K562 (cell line): ENCODE results near the gene IKZF3. TPM values are rescaled to one million over a fixed set of nuclear protein-coding genes. Genes with fewer than 3 reads are reported as not detected.

ENCODE experiments used
- ATAC-seq: fragments of 200-7000 bp; cut with Tn5 transposase; 3 replicates; pipeline ENCODE4 v1.9.1; 2020; ENCODE audit warnings: moderate library complexity
- BruUV-seq: library from RNA; stranded (reverse); fragments of 400-500 nt; replicated peaks from 2 replicates; lab custom pipeline; 2021; lab: Mats Ljungman, UMichigan
- CTCF ChIA-PET: fragments of 300-600 bp; formaldehyde crosslinking; extraction: SDS; loops from one replicate; lab custom pipeline; 2021; ENCODE audit warnings: low intra/inter-chr PET ratio; lab: Yijun Ruan, JAX
- POLR2A ChIA-PET: fragments of 300-600, 350-650 bp; sonication (Branson Sonifier 250); formaldehyde crosslinking; extraction: SDS; loops from one replicate; lab custom pipeline; 2021; ENCODE audit warnings: antibody characterized with exemption, inconsistent platforms; lab: Yijun Ruan, JAX
- DNase-seq, 4 experiments: peaks; one replicate each; pipeline versions ENCODE4 v3.0.0 to v3.0.0-alpha.2; 2011 to 2018; ENCODE audit warnings: low spot score in 3 of 4, mixed read lengths in 3 of 4; ENCODE audit errors: extremely low read depth in 1 of 4
- FAIRE-seq: peaks from 2 replicates; lab custom pipeline; 2011; peaks lifted over from hg19 to GRCh38; lab: Jason Lieb, UNC
- H2AFZ ChIP-seq: 2 replicates; pipeline ENCODE4 v1.6.0; 2011; ENCODE audit warnings: low read depth, low read length, control low read depth, inconsistent platforms
- H3K27ac ChIP-seq: fragments of 200-600 bp; 3 replicates; pipeline ENCODE4 v1.8.0; 2011; ENCODE audit warnings: low read depth, mild to moderate bottlenecking, control low read depth, inconsistent platforms, low read length, moderate library complexity, mixed read lengths; ENCODE audit errors: extremely low read depth
- H3K27me3 ChIP-seq, 2 experiments: fragments of 300-600 bp in 1 of 2; 2 replicates in 1 of 2; 3 replicates in 1 of 2; pipeline versions ENCODE4 v1.6.0 to v1.8.0; 2011; ENCODE audit warnings: inconsistent platforms in 2 of 2, low read length in 2 of 2, mild to moderate bottlenecking in 1 of 2, mixed read lengths in 1 of 2, moderate library complexity in 1 of 2; ENCODE audit not compliant: control insufficient read depth in 2 of 2, insufficient read depth in 2 of 2
- H3K36me3 ChIP-seq: fragments of 300-600 bp; 3 replicates; pipeline ENCODE4 v1.8.0; 2011; ENCODE audit warnings: mild to moderate bottlenecking, low read length, inconsistent platforms; ENCODE audit not compliant: control insufficient read depth, insufficient read depth
- H3K4me1 ChIP-seq, 2 experiments: fragments of 200-600 bp in 1 of 2; replicated peaks in 1 of 2; 2 replicates in 1 of 2; 3 replicates in 1 of 2; pipeline versions ENCODE4 v1.5.1 to v1.8.0; 2011; ENCODE audit warnings: inconsistent platforms in 2 of 2, low read length in 2 of 2, mild to moderate bottlenecking in 1 of 2, mixed read lengths in 1 of 2, moderate library complexity in 1 of 2; ENCODE audit not compliant: control insufficient read depth in 2 of 2, insufficient read depth in 2 of 2
- H3K4me2 ChIP-seq: 2 replicates; pipeline ENCODE4 v1.6.1; 2011; ENCODE audit warnings: low read length, control low read depth, inconsistent platforms, mixed read lengths; ENCODE audit not compliant: insufficient read depth
- H3K4me3 ChIP-seq: fragments of 200-600 bp; sonication (generic), shearing (Covaris generic); 2 replicates; pipeline ENCODE4 v1.5.1; 2016; ENCODE audit warnings: control low read depth, inconsistent platforms
- H3K79me2 ChIP-seq: fragments of 200-600 bp; 3 replicates; pipeline ENCODE4 v1.8.0; 2011; ENCODE audit warnings: low read length, inconsistent platforms; ENCODE audit not compliant: control insufficient read depth, insufficient read depth
- H3K9ac ChIP-seq, 2 experiments: 2 replicates each; pipeline versions ENCODE4 v1.6.0 to v1.6.1; 2011; ENCODE audit warnings: low read depth in 2 of 2, low read length in 2 of 2, control low read depth in 1 of 2, inconsistent platforms in 1 of 2, mild to moderate bottlenecking in 1 of 2, mixed read lengths in 1 of 2; ENCODE audit not compliant: insufficient read depth in 1 of 2
- H3K9me1 ChIP-seq: one replicate; pipeline ENCODE4 v1.6.0; 2011; ENCODE audit warnings: inconsistent platforms, mild to moderate bottlenecking, low read length, moderate library complexity; ENCODE audit not compliant: control insufficient read depth, insufficient read depth
- H3K9me3 ChIP-seq: replicated peaks from 2 replicates; pipeline ENCODE4 v1.5.1; 2011; ENCODE audit warnings: low read depth, low read length, inconsistent platforms; ENCODE audit not compliant: control insufficient read depth, insufficient read depth
- H4K20me1 ChIP-seq: replicated peaks from 2 replicates; pipeline ENCODE4 v1.6.1; 2011; ENCODE audit warnings: low read length, inconsistent platforms, mixed read lengths; ENCODE audit not compliant: control insufficient read depth, insufficient read depth
- BRD9 ChIP-seq: fragments of 450-650 bp; IDR thresholded peaks from 2 replicates; pipeline ENCODE4 v1.6.1; 2018; ENCODE audit warnings: low read depth; ENCODE audit not compliant: partially characterized antibody
- CCAR2 ChIP-seq: fragments of 200-400 bp; formaldehyde crosslinking; IDR thresholded peaks from 2 replicates; pipeline ENCODE4 v1.6.1; 2017; ENCODE audit warnings: mild to moderate bottlenecking, low read depth, low read length
- HOXB6 ChIP-seq: fragments of 250-450 bp; sonication (Bioruptor Pico); IDR thresholded peaks from 2 replicates; pipeline ENCODE4 v1.5.1; 2022; ENCODE audit warnings: mild to moderate bottlenecking, borderline replicate concordance
- ILF3 ChIP-seq: fragments of 450-650 bp; IDR thresholded peaks from 2 replicates; pipeline ENCODE4 v1.6.1; 2018; ENCODE audit warnings: antibody characterized with exemption, mild to moderate bottlenecking, moderate library complexity, borderline replicate concordance
- NFXL1 ChIP-seq: fragments of 450-650 bp; formaldehyde crosslinking; IDR thresholded peaks from 2 replicates; pipeline ENCODE4 v1.4.0; 2021; ENCODE audit warnings: mild to moderate bottlenecking
- POLR3A ChIP-seq: IDR thresholded peaks from 2 replicates; pipeline ENCODE4 v1.6.1; 2011; ENCODE audit warnings: borderline replicate concordance, mild to moderate bottlenecking, moderate library complexity; ENCODE audit not compliant: insufficient read length, insufficient read depth; ENCODE audit errors: extremely low read depth
- RHOXF2B ChIP-seq: fragments of 250-450 bp; sonication (Bioruptor Pico); conservative IDR thresholded peaks from 2 replicates; pipeline ENCODE4 v1.5.1; 2021
- SMAD4 ChIP-seq: fragments of 250-450 bp; sonication (Bioruptor Pico); conservative IDR thresholded peaks from 2 replicates; pipeline ENCODE4 v1.8.0; 2021; ENCODE audit warnings: inconsistent platforms, mild to moderate bottlenecking, moderate library complexity
- ZNF444 ChIP-seq: fragments of 250-450 bp; sonication (Bioruptor Pico); IDR thresholded peaks from 2 replicates; pipeline ENCODE4 v1.4.0; 2020; ENCODE audit warnings: mild to moderate bottlenecking, moderate library complexity
- ZNF79 ChIP-seq: fragments of 250-450 bp; sonication (Bioruptor Pico); IDR thresholded peaks from 2 replicates; pipeline ENCODE4 v1.4.0; 2020; ENCODE audit warnings: low read depth, mild to moderate bottlenecking, moderate library complexity
- WGBS: fragments of 100-300 bp; shearing (Covaris generic); methylation state at CpG from one replicate; pipeline ENCODE4 v1.1.6; 2016; ENCODE audit warnings: low coverage, mixed read lengths; ENCODE audit not compliant: insufficient coverage; ENCODE audit errors: missing lambda C conversion rate; 5-methylcytosine and 5-hydroxymethylcytosine counted together
- in situ Hi-C: fragments of 300-500 bp; cut with MboI; formaldehyde crosslinking; loops from 4 replicates; pipeline ENCODE4 v1.15.0; 2018; ENCODE audit warnings: inconsistent platforms, mixed read lengths
- intact Hi-C: fragments of 100-400 bp; cut with micrococcal nuclease; formaldehyde crosslinking; loops from 2 replicates; pipeline ENCODE4 v1.14.2; 2022
- polyA plus RNA-seq, 8 experiments: library from polyadenylated mRNA; depleted of rRNA in 4 of 8; stranded (reverse) in 5 of 8; unstranded in 3 of 8; fragments of >200 nt; fragmentation: Nextera tagmentation in 2 of 8; fragmentation: Illumina TruSeq in 1 of 8; extraction: Ambion mirVana in 2 of 8; extraction: Trizol in 1 of 8; gene quantifications; 2 replicates each; pipeline versions ENCODE4 v1.2.1 to v1.2.3, GENCODE V29; 2011 to 2014; ENCODE audit warnings: inconsistent platforms in 1 of 8, missing spikeins in 1 of 8
- total RNA-seq, 7 experiments: library from RNA; depleted of rRNA in 6 of 7; stranded (reverse); fragments of >200 nt in 6 of 7; fragmentation: Illumina TruSeq in 2 of 7; extraction: Trizol in 2 of 7; gene quantifications; 2 replicates each; pipeline versions ENCODE4 v1.2.1 to v1.2.3, GENCODE V29; 2011 to 2021; ENCODE audit warnings: low replicate concordance in 1 of 7
- TF ChIP-seq, protein P1 (sequence below): sonication (generic); formaldehyde crosslinking; IDR thresholded peaks from 2 replicates; pipeline ENCODE4 v1.8.1; 2023; ENCODE audit warnings: missing genetic modification reagents, mild to moderate bottlenecking, borderline replicate concordance
- TF ChIP-seq, protein P2 (sequence below): fragments of 250-450 bp; sonication (Bioruptor Pico); IDR thresholded peaks from 2 replicates; pipeline ENCODE4 v1.8.0; 2021; ENCODE audit warnings: mild to moderate bottlenecking, moderate library complexity

IKZF3 gene
- total and polyA plus RNA-seq, 9 of the 15 experiments (the other 6 are each of a cell fraction or from before 2014, with no cell fraction given) = 0.06 to 1.6 (median 0.62) TPM

DNA sequence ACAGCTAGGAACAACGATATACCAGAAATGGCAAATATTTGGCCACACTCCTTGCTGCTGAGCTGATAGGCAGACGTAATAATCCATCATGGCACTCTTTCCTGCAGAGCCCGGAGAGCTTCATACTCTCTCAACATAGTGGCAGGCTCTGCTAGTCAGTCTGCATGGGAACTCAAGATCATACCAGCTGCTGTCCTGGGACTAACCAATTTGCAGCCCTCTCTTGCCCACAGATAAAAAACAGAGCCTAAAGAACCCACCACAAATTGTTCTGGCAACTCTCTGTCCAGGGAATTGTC, 40.8 kb upstream of the IKZF3 start:
- intact Hi-C loops = no loop called here
- FAIRE-seq (no peak), ATAC-seq (no peak), DNase-seq (no peak)
- Histone ChIP-seq H4K20me1 (no peaks in the 10 kb centered on the region), H3K36me3 (no peaks in the 10 kb centered on the region), H3K27me3 (no peaks in the 10 kb centered on the region), H3K9me1 (no peaks in the 10 kb centered on the region), H3K4me3 (no peak overlapping the region), H3K4me2 (no peak overlapping the region), H3K9me3 (no peaks in the 10 kb centered on the region), H3K9ac (no peak overlapping the region), H3K79me2 (no peaks in the 10 kb centered on the region), H3K27ac (no peak overlapping the region), H2AFZ (no peak overlapping the region), H3K4me1 (peaks cover 3 to 10% of the 10 kb centered on the region in 2 experiments; a peak in 3 of 5 replicates)
- TF ChIP-seq ILF3 = no peak
- TF ChIP-seq BRD9 = no peak
- no peak for TF ChIP-seq HOXB6 (CRISPR knock-in tag)
- no peak for TF ChIP-seq SMAD4 (CRISPR knock-in tag)
- TF ChIP-seq, protein P1, sequence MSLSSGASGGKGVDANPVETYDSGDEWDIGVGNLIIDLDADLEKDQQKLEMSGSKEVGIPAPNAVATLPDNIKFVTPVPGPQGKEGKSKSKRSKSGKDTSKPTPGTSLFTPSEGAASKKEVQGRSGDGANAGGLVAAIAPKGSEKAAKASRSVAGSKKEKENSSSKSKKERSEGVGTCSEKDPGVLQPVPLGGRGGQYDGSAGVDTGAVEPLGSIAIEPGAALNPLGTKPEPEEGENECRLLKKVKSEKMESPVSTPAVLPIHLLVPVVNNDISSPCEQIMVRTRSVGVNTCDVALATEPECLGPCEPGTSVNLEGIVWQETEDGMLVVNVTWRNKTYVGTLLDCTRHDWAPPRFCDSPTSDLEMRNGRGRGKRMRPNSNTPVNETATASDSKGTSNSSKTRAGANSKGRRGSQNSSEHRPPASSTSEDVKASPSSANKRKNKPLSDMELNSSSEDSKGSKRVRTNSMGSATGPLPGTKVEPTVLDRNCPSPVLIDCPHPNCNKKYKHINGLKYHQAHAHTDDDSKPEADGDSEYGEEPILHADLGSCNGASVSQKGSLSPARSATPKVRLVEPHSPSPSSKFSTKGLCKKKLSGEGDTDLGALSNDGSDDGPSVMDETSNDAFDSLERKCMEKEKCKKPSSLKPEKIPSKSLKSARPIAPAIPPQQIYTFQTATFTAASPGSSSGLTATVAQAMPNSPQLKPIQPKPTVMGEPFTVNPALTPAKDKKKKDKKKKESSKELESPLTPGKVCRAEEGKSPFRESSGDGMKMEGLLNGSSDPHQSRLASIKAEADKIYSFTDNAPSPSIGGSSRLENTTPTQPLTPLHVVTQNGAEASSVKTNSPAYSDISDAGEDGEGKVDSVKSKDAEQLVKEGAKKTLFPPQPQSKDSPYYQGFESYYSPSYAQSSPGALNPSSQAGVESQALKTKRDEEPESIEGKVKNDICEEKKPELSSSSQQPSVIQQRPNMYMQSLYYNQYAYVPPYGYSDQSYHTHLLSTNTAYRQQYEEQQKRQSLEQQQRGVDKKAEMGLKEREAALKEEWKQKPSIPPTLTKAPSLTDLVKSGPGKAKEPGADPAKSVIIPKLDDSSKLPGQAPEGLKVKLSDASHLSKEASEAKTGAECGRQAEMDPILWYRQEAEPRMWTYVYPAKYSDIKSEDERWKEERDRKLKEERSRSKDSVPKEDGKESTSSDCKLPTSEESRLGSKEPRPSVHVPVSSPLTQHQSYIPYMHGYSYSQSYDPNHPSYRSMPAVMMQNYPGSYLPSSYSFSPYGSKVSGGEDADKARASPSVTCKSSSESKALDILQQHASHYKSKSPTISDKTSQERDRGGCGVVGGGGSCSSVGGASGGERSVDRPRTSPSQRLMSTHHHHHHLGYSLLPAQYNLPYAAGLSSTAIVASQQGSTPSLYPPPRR (CRISPR knock-in tag) = no peak
- TF ChIP-seq, protein P2, sequence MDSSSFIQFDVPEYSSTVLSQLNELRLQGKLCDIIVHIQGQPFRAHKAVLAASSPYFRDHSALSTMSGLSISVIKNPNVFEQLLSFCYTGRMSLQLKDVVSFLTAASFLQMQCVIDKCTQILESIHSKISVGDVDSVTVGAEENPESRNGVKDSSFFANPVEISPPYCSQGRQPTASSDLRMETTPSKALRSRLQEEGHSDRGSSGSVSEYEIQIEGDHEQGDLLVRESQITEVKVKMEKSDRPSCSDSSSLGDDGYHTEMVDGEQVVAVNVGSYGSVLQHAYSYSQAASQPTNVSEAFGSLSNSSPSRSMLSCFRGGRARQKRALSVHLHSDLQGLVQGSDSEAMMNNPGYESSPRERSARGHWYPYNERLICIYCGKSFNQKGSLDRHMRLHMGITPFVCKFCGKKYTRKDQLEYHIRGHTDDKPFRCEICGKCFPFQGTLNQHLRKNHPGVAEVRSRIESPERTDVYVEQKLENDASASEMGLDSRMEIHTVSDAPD (CRISPR knock-in tag) = no peak
- TF ChIP-seq ZNF444 (CRISPR knock-in tag) = no peak
- no peak for TF ChIP-seq POLR3A
- TF ChIP-seq NFXL1 (CRISPR knock-in tag) = no peak
- TF ChIP-seq ZNF79 (CRISPR knock-in tag) = no peak
- TF ChIP-seq RHOXF2B (CRISPR knock-in tag) = no peak
- no peak for TF ChIP-seq CCAR2
- 67% methylated on average over 3 of the region's 3 CpGs for WGBS
- no TSS peak for BruUV-seq
- CTCF ChIA-PET = no interaction called here
- POLR2A ChIA-PET = interaction anchor here (1.2 kb wide), 1 partner anchor 11 kb away, joined by 4 read pairs; no protein-coding TSS in a partner anchor
- in situ Hi-C loops = no loop called here
